Endodermal cell (in vitro differentiated cells): ENCODE measurements around the gene RAB31. TPM values are rescaled to one million over a fixed set of nuclear protein-coding genes. Genes with fewer than 3 reads are reported as not detected.
"Not testable (repeated sequence)": the region's sequence is repeated elsewhere in the genome, so short reads cannot be mapped to it uniquely, and the experiment has no call there.

Experiments used
- DNase-seq: peaks from one replicate; pipeline ENCODE4 v3.0.0-alpha.2; 2017
- H3K27ac ChIP-seq: 2 replicates; pipeline ENCODE4 v1.5.1; 2013; ENCODE audit warnings: mild to moderate bottlenecking, low read depth, low read length, moderate library complexity
- H3K27me3 ChIP-seq: 2 replicates; pipeline ENCODE4 v1.6.1; 2013; ENCODE audit warnings: mild to moderate bottlenecking, low read length, moderate library complexity; ENCODE audit not compliant: insufficient read depth, control insufficient read depth, poor library complexity, severe bottlenecking
- H3K36me3 ChIP-seq: 2 replicates; pipeline ENCODE4 v1.7.0; 2013; ENCODE audit warnings: mild to moderate bottlenecking, low read length, moderate library complexity; ENCODE audit not compliant: control insufficient read depth, insufficient read depth
- H3K4me1 ChIP-seq: one replicate; pipeline ENCODE4 v1.7.0; 2013; ENCODE audit warnings: low read length; ENCODE audit not compliant: control insufficient read depth, insufficient read depth
- H3K4me3 ChIP-seq: 2 replicates; pipeline ENCODE4 v1.5.1; 2013; ENCODE audit warnings: mild to moderate bottlenecking, low read length, moderate library complexity
- H3K9ac ChIP-seq: 2 replicates; pipeline ENCODE4 v1.6.1; 2013; ENCODE audit warnings: mild to moderate bottlenecking, low read length, moderate library complexity; ENCODE audit not compliant: poor library complexity, severe bottlenecking; ENCODE audit errors: extremely low read depth
- H3K9me3 ChIP-seq: 2 replicates; pipeline ENCODE4 v1.6.1; 2013; ENCODE audit warnings: mild to moderate bottlenecking, low read length, moderate library complexity; ENCODE audit not compliant: control insufficient read depth
- H3K27ac Mint-ChIP-seq: 2 replicates; pipeline ENCODE4 v1.8.0; 2020; ENCODE audit warnings: mixed read lengths
- H3K27me3 Mint-ChIP-seq: 2 replicates; pipeline ENCODE4 v1.8.0; 2021; ENCODE audit warnings: mild to moderate bottlenecking, mixed read lengths; ENCODE audit not compliant: insufficient read depth
- H3K36me3 Mint-ChIP-seq: 2 replicates; pipeline ENCODE4 v1.8.0; 2020; ENCODE audit warnings: low read depth, mixed read lengths
- H3K4me1 Mint-ChIP-seq: 2 replicates; pipeline ENCODE4 v1.8.0; 2020; ENCODE audit warnings: mixed read lengths
- H3K4me3 Mint-ChIP-seq: 2 replicates; pipeline ENCODE4 v1.8.0; 2020; ENCODE audit warnings: mild to moderate bottlenecking, moderate library complexity, mixed read lengths
- H3K9me3 Mint-ChIP-seq: 2 replicates; pipeline ENCODE4 v1.8.0; 2020; ENCODE audit warnings: mild to moderate bottlenecking, mixed read lengths
- CTCF ChIP-seq: fragments of 200-600 bp; sonication (generic); conservative IDR thresholded peaks from 2 replicates; pipeline ENCODE4 v1.5.0; 2021; ENCODE audit warnings: antibody characterized with exemption, mild to moderate bottlenecking
- WGBS, 2 experiments: methylation state at CpG; one replicate each; pipeline versions ENCODE4 v1.1.5 to v1.1.7; 2013; ENCODE audit warnings: missing lambda C conversion rate in 2 of 2, mixed read lengths in 1 of 2; ENCODE audit not compliant: insufficient coverage in 1 of 2, insufficient read length in 1 of 2; 5-methylcytosine and 5-hydroxymethylcytosine counted together
- total RNA-seq, 2 donors: library from RNA; stranded (reverse); fragmentation: NEBNext Ultra II Directional in 1 of 2; extraction: Animal tissue kit (Norgen Biotek cat#: 25700) in 1 of 2; gene quantifications; 2 replicates in 1 of 2; 3 replicates in 1 of 2; pipeline ENCODE4 v1.2.1, GENCODE V29; 2021

The RAB31 gene
- total RNA-seq, 2 donors from 2014 or later: 11.7 to 20.3 TPM

DNA sequence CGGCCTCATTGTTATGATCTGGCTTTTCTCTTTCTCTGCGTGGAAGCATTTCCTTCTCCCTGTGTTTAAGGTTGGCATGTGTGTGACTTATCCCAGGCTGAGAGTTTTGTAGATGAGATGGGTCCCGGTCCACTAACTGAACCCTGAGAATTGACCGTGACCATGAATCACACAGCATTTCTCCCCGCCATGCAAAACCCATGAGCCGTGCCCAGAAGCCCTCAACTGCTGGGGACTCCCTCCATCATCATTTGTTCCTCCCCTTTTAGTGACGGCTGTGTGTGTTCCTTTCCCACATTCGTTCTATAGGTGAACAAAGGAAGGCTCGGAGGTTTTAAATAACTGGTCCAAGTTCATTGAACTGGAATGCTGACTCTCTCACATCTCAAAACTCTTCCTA lies 147.6 kb downstream of the RAB31 start:
- H3K27ac Mint-ChIP-seq: no peak overlapping the region

DNA sequence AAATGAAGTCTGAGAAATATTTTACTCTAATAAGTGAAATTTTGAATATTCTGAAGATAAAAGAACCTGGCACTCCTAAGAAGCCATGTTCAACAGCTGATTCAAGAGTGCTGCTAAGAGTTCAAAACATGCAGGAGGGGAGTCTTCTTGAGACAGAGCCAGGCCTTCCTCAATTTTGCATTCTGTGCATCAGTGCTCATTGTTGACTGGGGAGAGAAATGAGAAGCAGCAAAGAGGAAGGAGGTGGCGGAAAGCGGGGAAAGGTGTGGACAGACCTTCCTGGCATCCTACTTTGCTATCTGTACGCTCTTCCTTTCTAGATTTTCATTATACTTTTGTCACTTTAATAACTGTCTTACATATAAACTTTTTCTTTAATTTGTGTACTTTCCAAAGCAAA lies 148.0 kb downstream of the RAB31 start:
- H3K27me3 Mint-ChIP-seq: no peaks in the 10 kb centered on the region
- no peak overlapping the region for H3K9ac ChIP-seq
- peaks cover 10% of the 10 kb centered on the region for H3K9me3 ChIP-seq
- H3K4me3 ChIP-seq: no peak overlapping the region
- no peaks in the 10 kb centered on the region for H3K27me3 ChIP-seq
- no peak for TF ChIP-seq CTCF
- no peaks in the 10 kb centered on the region for H3K4me1 ChIP-seq
- H3K9me3 Mint-ChIP-seq: peaks cover 9% of the 10 kb centered on the region
- DNase-seq: no peak
- no peaks in the 10 kb centered on the region for H3K4me1 Mint-ChIP-seq
- H3K27ac ChIP-seq: no peak overlapping the region
- peaks cover 2% of the 10 kb centered on the region for H3K36me3 Mint-ChIP-seq
- H3K27ac Mint-ChIP-seq: no peak overlapping the region
- H3K36me3 ChIP-seq: no peaks in the 10 kb centered on the region
- 90% methylated on average over 1 of the region's 3 CpGs; no CpG with 5 or more reads in 1 of the 2 experiments for WGBS, 2 experiments
- no peak overlapping the region for H3K4me3 Mint-ChIP-seq

More for the DNA sequence above, 147.6 kb downstream of the RAB31 start:
- WGBS, 2 experiments: 83 to 94% methylated on average over 5 to 9 of the region's 9 CpGs
- Histone ChIP-seq H3K36me3 (no peaks in the 10 kb centered on the region), H3K4me3 (no peak overlapping the region), H3K27ac (no peak overlapping the region), H3K9me3 (peaks cover 10% of the 10 kb centered on the region), H3K27me3 (no peaks in the 10 kb centered on the region), H3K4me1 (no peaks in the 10 kb centered on the region), H3K9ac (no peak overlapping the region)
- no peak for DNase-seq
- Mint-ChIP-seq H3K4me1 (no peaks in the 10 kb centered on the region), H3K9me3 (peaks cover 9% of the 10 kb centered on the region), H3K27me3 (no peaks in the 10 kb centered on the region), H3K36me3 (peaks cover 2% of the 10 kb centered on the region), H3K4me3 (no peak overlapping the region)
- TF ChIP-seq CTCF: no peak

DNA sequence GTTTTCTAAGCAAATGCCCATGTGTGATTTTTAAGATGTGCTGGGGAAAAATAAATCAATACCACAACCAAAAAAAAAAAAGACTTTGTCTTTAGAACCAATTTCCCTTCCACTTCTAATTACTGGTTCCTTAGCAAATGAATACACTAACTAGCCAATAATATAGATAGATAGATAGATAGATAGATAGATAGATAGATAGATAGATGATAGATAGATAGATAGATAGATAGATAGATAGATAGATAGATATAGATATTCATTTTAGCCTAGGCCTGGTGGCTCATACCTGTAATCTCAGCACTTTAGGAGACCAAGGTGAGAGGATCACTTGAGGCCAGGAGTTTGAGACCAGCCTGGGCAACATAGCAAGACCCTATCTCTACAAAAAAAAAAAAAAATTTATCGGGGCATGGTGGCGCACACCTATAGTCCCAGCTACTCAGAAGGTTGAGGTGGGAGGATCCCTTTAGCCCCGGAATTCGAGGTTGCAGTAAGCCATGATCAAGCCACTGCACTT lies 149.4 kb downstream of the RAB31 start:
- H3K4me3 ChIP-seq, H3K27ac ChIP-seq, H3K4me3 Mint-ChIP-seq, H3K9me3 Mint-ChIP-seq, H3K27me3 ChIP-seq, DNase-seq, H3K27me3 Mint-ChIP-seq, H3K4me1 Mint-ChIP-seq, H3K36me3 Mint-ChIP-seq, H3K4me1 ChIP-seq, H3K36me3 ChIP-seq, H3K9ac ChIP-seq, H3K27ac Mint-ChIP-seq, H3K9me3 ChIP-seq: not testable (repeated sequence)
- 79 to 96% methylated on average over 3 to 4 of the region's 4 CpGs for WGBS, 2 experiments

GRCh38 chr18:9858642-9859041 lies 150.5 kb downstream of the RAB31 start:
- Histone ChIP-seq H3K27me3 (no peaks in the 10 kb centered on the region), H3K9me3 (no peaks in the 10 kb centered on the region), H3K27ac (no peak overlapping the region), H3K4me1 (no peaks in the 10 kb centered on the region), H3K36me3 (no peaks in the 10 kb centered on the region), H3K4me3 (no peak overlapping the region), H3K9ac (no peak overlapping the region)
- 95 to 100% methylated on average over 2 to 5 of the region's 5 CpGs for WGBS, 2 experiments
- Mint-ChIP-seq H3K9me3 (no peaks in the 10 kb centered on the region), H3K27ac (no peak overlapping the region), H3K36me3 (no peaks in the 10 kb centered on the region), H3K4me3 (no peak overlapping the region), H3K4me1 (no peaks in the 10 kb centered on the region), H3K27me3 (no peaks in the 10 kb centered on the region)
- no peak for DNase-seq
- no peak for TF ChIP-seq CTCF
